ENCODE data around the gene DIP2B. TPM values are rescaled to one million over a fixed set of nuclear protein-coding genes. Genes with fewer than 3 reads are reported as not detected.

The DIP2B gene
- total RNA-seq, 1 donor from 2014 or later = 21.3 TPM

Other genes starting within 250 kb of the DIP2B start
- gene LIMA1, start 221.5 kb upstream of the DIP2B start, total RNA-seq = 163 TPM
- gene FAM186A, start 108.4 kb upstream of the DIP2B start, total RNA-seq = not detected
- 128 TPM for gene LARP4, start 104.1 kb upstream of the DIP2B start, total RNA-seq